OCI-M2 (cell line): ENCODE data around the gene MYCT1.

Experiments
- DNase-seq: peaks from one replicate; lab custom pipeline; 2025; ENCODE audit not compliant: unreplicated experiment; lab: John Stamatoyannopoulos, UW

The MYCT1 gene

GRCh38 chr6:152720974-152721373, 23.3 kb downstream of the MYCT1 start:
- no peak for DNase-seq

GRCh38 chr6:152721956-152722355, 24.3 kb downstream of the MYCT1 start:
- DNase-seq = no peak

GRCh38 chr6:152723398-152723797, 25.7 kb downstream of the MYCT1 start:
- DNase-seq = no peak

- no peak for DNase-seq
Observed at GRCh38 chr6:152726313-152726712, 28.6 kb downstream of the MYCT1 start.

GRCh38 chr6:152727507-152727906, 29.8 kb downstream of the MYCT1 start:
- DNase-seq = no peak

GRCh38 chr6:152734630-152735029, 36.9 kb downstream of the MYCT1 start:
- no peak for DNase-seq

GRCh38 chr6:152736687-152737273, 39.1 kb downstream of the MYCT1 start:
- DNase-seq = no peak

GRCh38 chr6:152745509-152746171, 47.9 kb downstream of the MYCT1 start:
- no peak for DNase-seq

GRCh38 chr6:152746172-152746553, 48.5 kb downstream of the MYCT1 start:
- DNase-seq = no peak

- no peak for DNase-seq
Observed at GRCh38 chr6:152748843-152749242, 51.1 kb downstream of the MYCT1 start.

GRCh38 chr6:152749336-152749735, 51.6 kb downstream of the MYCT1 start:
- no peak for DNase-seq

GRCh38 chr6:152750694-152751093, 53.0 kb downstream of the MYCT1 start, which contains the start of gene VIP:
TSS of gene VIP (plus strand) at chr6:152750797. CDS start at chr6:152752178, 1,381 bp downstream.
- no peak for DNase-seq

GRCh38 chr6:152765331-152765730, 67.6 kb downstream of the MYCT1 start:
- DNase-seq = no peak

- no peak for DNase-seq
Observed at GRCh38 chr6:152769159-152769558, 71.5 kb downstream of the MYCT1 start.

- DNase-seq = no peak
Observed at GRCh38 chr6:152769993-152770392, 72.3 kb downstream of the MYCT1 start.

GRCh38 chr6:152771061-152771687, 73.5 kb downstream of the MYCT1 start:
- DNase-seq = no peak
